ENCODE results near the gene FNTB.

DNA sequence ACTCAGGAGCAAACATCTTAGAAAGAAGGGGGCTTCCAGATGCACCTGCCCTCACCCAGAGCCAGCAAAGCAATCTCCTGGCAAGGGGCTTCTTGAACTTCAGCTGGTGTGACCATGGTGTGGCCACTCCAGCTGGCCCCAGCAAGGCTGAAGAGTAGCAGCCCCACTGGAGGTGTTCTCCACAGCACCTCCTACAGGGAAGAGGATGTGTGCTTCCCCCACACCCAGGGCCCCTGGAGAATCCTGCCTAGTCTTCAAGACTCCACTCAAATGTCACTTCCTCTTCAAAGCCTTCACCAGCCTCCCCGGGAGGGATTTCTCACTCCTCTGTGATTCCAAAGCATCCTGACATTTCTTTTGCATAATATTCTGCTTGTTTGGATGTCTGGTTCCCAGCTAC lies 23.1 kb upstream of the FNTB start:
- TF ChIP-seq POLR2A (IDR thresholded peaks at IDR 0.05; ENCODE audit: low read depth, low read length) = no peak
- no peak for TF ChIP-seq TAF1 (IDR thresholded peaks at IDR 0.05; ENCODE audit: borderline replicate concordance, low read depth, low read length)
